ENCODE data around the gene PPID.
A peak's percentile ranks its signal among the peaks of the same experiment; 100 is the strongest.

The PPID gene

DNA sequence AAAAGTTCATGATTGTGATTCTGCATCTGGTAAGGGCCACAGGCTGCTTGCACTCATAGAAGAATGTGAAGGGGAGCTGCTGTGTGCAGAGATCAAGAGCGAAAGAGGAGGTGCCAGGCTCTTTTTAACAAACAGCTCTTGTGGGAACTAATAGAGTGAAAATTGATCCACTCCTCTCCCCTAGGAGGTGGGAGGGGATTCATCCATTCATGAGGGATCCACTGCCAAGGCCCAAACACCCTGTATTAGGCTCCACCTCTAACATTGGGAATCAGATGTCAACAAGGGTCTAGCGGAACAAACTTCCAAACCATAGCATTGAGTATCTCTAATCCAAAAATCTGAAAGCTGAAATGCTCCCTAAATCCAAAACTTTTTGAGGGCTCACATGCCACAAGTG, 16.4 kb upstream of the PPID start:
- DNase-seq (ENCODE audit: low read depth) = no peak
- TF ChIP-seq, protein P1, sequence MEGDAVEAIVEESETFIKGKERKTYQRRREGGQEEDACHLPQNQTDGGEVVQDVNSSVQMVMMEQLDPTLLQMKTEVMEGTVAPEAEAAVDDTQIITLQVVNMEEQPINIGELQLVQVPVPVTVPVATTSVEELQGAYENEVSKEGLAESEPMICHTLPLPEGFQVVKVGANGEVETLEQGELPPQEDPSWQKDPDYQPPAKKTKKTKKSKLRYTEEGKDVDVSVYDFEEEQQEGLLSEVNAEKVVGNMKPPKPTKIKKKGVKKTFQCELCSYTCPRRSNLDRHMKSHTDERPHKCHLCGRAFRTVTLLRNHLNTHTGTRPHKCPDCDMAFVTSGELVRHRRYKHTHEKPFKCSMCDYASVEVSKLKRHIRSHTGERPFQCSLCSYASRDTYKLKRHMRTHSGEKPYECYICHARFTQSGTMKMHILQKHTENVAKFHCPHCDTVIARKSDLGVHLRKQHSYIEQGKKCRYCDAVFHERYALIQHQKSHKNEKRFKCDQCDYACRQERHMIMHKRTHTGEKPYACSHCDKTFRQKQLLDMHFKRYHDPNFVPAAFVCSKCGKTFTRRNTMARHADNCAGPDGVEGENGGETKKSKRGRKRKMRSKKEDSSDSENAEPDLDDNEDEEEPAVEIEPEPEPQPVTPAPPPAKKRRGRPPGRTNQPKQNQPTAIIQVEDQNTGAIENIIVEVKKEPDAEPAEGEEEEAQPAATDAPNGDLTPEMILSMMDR (IDR thresholded peaks at IDR 0.05; ENCODE audit: control insufficient read depth, insufficient read depth, low read depth, low read length, missing control alignments) = no peak

DNA sequence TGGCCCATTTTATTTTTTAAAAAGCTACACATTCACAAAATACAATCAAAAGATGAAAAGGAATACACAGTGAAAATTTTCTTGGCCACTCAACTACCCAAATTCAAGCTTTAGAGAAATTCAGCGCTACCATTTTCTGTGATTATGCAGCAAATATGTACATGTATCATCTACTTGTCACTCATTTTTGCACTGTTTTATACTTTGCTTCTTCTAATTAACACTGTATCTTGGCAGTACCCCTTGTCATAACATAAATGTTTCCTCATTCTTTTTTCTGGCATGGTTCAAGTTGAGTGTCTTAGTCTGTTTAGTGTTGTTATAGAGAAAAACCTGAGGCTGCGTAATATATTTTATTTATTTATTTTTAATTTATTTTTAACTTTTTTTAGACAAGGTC, 15.7 kb upstream of the PPID start:
- TF ChIP-seq, protein P1 (IDR thresholded peaks at IDR 0.05; ENCODE audit: control insufficient read depth, insufficient read depth, low read depth, low read length, missing control alignments) = no peak
- DNase-seq (ENCODE audit: low read depth) = no peak
- no peak overlapping the region for H3K4me3 ChIP-seq (ENCODE audit: control insufficient read depth, low read depth, low read length)

More for the DNA sequence above, 16.4 kb upstream of the PPID start:
- H3K4me3 ChIP-seq (ENCODE audit: control insufficient read depth, low read depth, low read length) = no peak overlapping the region

DNA sequence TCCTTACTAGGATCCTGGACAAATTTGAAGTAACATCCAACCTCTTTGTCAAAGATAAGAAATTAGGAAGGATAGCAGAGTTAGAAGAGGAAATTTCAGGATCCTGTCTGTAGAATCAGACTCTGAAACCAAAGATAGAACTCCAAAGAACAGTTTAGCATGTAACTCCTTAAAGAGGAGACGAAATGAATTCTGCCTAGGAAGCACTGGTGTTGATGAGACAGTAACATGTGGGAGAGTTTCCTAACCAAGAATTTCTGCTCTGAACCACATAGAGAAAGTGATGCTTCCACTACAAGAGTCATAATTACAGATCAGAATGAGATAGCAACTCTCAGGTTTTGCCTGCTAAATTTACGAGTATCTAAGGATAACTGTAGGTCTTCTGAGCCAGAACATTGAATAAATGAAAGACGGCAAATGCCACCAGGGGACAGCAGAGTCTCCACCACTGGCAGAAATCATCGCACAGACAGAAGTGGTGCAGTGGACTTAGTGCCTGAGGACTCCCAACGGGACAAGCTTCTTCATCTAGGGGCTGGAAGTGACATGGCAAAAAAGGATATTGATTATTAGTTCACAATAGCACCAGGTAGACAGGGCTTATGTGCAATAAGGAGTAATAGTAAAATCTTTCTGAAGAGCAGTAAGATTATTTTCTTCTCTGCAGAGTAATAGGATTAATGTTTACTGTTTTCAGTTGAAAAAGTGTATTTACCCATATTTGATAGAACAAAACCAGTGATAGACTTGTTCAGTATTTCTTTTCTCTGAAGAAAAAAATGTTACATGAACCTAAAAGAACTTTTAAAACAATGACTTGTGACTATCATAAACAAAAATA, 6.7 kb upstream of the PPID start:
- TF ChIP-seq, protein P1 (IDR thresholded peaks at IDR 0.05; ENCODE audit: control insufficient read depth, insufficient read depth, low read depth, low read length, missing control alignments) = peak; percentile 95
- H3K4me3 ChIP-seq (ENCODE audit: control insufficient read depth, low read depth, low read length) = no peak overlapping the region
- peak; percentile 48 for DNase-seq (ENCODE audit: low read depth)

DNA sequence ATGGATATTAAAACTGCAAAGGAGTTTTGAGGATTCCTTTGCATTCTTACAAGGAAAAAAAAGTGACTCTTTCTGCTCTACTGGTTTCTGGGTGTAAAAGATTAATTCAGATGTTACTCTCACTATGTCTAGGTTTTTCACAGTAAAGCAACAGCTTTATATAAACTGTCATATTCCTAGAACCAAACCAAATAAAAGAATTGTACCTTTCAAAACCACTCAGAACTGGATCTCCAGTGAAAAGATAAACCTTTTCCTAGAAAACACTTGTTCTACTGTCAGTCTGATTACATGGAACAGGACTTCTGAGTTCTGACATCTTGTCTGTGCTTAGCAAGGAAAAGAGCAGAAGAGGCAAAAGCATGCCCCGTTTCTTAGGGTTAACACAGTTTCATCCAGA, 5.0 kb upstream of the PPID start:
- TF ChIP-seq, protein P1 (IDR thresholded peaks at IDR 0.05; ENCODE audit: control insufficient read depth, insufficient read depth, low read depth, low read length, missing control alignments) = no peak
- no peak overlapping the region for H3K4me3 ChIP-seq (ENCODE audit: control insufficient read depth, low read depth, low read length)
- DNase-seq (ENCODE audit: low read depth) = no peak

DNA sequence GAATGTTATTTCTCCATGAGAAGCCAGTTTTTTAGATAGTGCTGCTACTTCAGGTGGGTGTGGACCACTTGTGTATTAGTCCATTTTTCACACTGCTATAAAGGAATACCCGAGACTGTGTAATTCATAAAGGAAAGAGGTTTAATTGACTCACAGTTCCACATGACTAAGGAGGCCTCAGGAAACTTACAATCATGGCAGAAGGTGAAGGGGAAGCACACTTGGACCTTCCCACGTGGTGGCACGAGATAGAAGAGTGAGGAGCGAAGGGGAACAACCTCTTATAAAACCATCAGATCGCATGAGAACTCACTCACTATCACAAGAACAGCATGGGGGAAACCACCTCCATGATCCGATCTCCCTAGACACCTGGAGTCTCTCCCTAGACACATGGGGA, 3.4 kb upstream of the PPID start:
- no peak overlapping the region for H3K4me3 ChIP-seq (ENCODE audit: control insufficient read depth, low read depth, low read length)
- TF ChIP-seq, protein P1 (IDR thresholded peaks at IDR 0.05; ENCODE audit: control insufficient read depth, insufficient read depth, low read depth, low read length, missing control alignments) = no peak
- DNase-seq (ENCODE audit: low read depth) = no peak

DNA sequence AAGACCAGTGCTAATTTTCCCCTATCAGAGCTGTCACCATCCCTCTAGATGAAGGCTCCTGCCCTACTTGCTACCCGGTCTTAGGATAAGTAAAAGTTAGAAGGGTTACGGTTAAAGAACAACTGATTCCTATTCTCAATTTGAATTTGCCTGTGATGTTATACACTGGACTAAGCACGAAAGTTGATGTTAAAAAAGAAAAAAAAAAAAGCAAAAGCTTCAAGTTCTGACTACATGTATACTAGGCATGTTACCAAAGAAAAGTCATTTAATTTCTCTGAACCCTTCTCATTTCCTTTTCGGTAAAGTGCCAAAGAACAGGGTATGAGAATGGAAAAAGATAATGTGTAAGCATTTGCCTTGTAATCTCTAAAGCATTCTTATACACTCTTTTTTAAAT, 1.4 kb upstream of the PPID start:
- TF ChIP-seq, protein P1 (IDR thresholded peaks at IDR 0.05; ENCODE audit: control insufficient read depth, insufficient read depth, low read depth, low read length, missing control alignments) = no peak
- DNase-seq (ENCODE audit: low read depth) = no peak
- H3K4me3 ChIP-seq (ENCODE audit: control insufficient read depth, low read depth, low read length) = no peak overlapping the region
